Loucy (cell line): ENCODE measurements around the gene CDH13.

Experiments used
- H2AFZ ChIP-seq: fragments of 200-600 bp; sonication (generic); 2 replicates; pipeline ENCODE4 v1.6.0; 2016; ENCODE audit warnings: antibody characterized with exemption, mild to moderate bottlenecking, low read length, moderate library complexity
- H3F3A ChIP-seq: fragments of 200-600 bp; 2 replicates; pipeline ENCODE4 v1.6.0; 2016; ENCODE audit warnings: antibody characterized with exemption, low read depth, mild to moderate bottlenecking
- H3K27me3 ChIP-seq: fragments of 200-600 bp; sonication (generic); 2 replicates; pipeline ENCODE4 v1.6.1; 2014; ENCODE audit warnings: low read length, mild to moderate bottlenecking; ENCODE audit not compliant: insufficient read depth, poor library complexity, severe bottlenecking
- H3K36me3 ChIP-seq: fragments of 200-600 bp; sonication (generic); 2 replicates; pipeline ENCODE4 v1.6.1; 2016; ENCODE audit warnings: low read length; ENCODE audit not compliant: insufficient read depth
- H3K4me1 ChIP-seq: fragments of 200-600 bp; sonication (generic); 2 replicates; pipeline ENCODE4 v1.5.1; 2014; ENCODE audit warnings: low read length, mild to moderate bottlenecking; ENCODE audit not compliant: insufficient read depth, poor library complexity, severe bottlenecking
- H3K4me2 ChIP-seq: fragments of 200-600 bp; sonication (generic); 2 replicates; pipeline ENCODE4 v1.6.0; 2014; ENCODE audit warnings: antibody characterized with exemption, low read length, low read depth, mild to moderate bottlenecking; ENCODE audit not compliant: poor library complexity, severe bottlenecking
- H3K4me3 ChIP-seq: fragments of 200-600 bp; sonication (generic); 2 replicates; pipeline ENCODE4 v1.5.1; 2014; ENCODE audit warnings: low read length, mild to moderate bottlenecking, mixed read lengths; ENCODE audit not compliant: poor library complexity, severe bottlenecking
- H3K79me2 ChIP-seq: fragments of 200-600 bp; sonication (generic); 2 replicates; pipeline ENCODE4 v1.6.1; 2014; ENCODE audit warnings: low read length; ENCODE audit not compliant: insufficient read depth
- H3K9ac ChIP-seq: fragments of 200-600 bp; sonication (generic); 2 replicates; pipeline ENCODE4 v1.6.0; 2014; ENCODE audit warnings: mild to moderate bottlenecking, low read depth, low read length, moderate library complexity; ENCODE audit not compliant: poor library complexity, severe bottlenecking
- H3K9me2 ChIP-seq: fragments of 200-600 bp; sonication (generic); replicated peaks from 2 replicates; pipeline ENCODE4 v1.6.1; 2016; ENCODE audit warnings: low read depth, low read length, mixed read lengths
- H3K9me3 ChIP-seq: fragments of 200-600 bp; sonication (generic); 2 replicates; pipeline ENCODE4 v1.6.1; 2014; ENCODE audit warnings: mild to moderate bottlenecking, antibody characterized with exemption, low read length, low read depth; ENCODE audit not compliant: insufficient read depth
- H4K20me1 ChIP-seq: fragments of 200-600 bp; sonication (generic); 2 replicates; pipeline ENCODE4 v1.6.0; 2014; ENCODE audit warnings: antibody characterized with exemption, low read length, mild to moderate bottlenecking; ENCODE audit not compliant: insufficient read depth, poor library complexity, severe bottlenecking
- EZH2phosphoT487 ChIP-seq: fragments of 200-600 bp; IDR thresholded peaks from 2 replicates; pipeline ENCODE4 v1.6.1; 2018; ENCODE audit warnings: antibody characterized with exemption, mild to moderate bottlenecking, moderate library complexity, borderline replicate concordance
- TF ChIP-seq, protein P1 (sequence below): fragments of 200-600 bp; sonication (generic); conservative IDR thresholded peaks from 2 replicates; pipeline ENCODE4 v1.5.1; 2014; ENCODE audit warnings: mild to moderate bottlenecking, antibody characterized with exemption, low read length

CDH13 gene

DNA sequence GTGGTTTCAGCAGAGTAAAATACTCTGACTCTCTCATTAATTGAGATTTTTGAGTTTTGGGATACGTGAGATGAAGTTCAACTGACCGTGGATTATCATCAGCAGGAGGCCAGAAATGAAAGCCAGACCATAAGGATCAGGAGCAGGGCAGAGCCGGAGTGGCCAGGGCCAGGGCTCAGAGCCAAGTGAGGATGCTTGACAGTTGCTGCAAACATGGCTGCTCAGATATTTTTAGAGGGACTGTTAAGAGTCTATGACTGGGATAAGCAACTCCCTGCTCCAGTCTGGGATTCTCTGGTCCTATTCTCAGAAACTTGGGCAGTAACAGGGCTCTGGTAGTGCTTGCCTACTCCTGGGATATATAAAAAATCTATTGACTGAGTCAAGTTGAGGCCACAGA, 17.6 kb upstream of the CDH13 start:
- H3K4me1 ChIP-seq: no peaks in the 10 kb centered on the region

DNA sequence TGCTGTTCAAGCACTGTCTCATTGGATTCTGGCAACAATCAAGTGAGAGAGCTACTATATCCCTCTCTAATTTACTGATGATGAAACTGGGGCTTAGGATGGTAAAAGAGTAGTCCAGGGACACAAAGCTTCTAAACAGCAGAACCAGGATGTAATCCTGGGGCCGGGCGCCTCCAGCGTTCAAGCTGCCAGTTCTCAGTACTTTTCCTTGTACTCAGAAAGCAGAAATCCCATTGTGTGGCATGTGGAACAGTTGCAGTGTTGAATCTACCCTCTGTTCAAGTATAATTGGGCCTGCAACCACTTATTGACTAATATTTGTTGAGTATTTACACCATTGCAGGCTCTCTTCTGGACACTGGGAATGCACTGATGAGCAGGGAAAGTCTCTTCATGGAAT, 14.5 kb upstream of the CDH13 start:
- H3K4me2 ChIP-seq: no peak overlapping the region
- no peak overlapping the region for H3K9ac ChIP-seq
- no peaks in the 10 kb centered on the region for H3K36me3 ChIP-seq
- no peak overlapping the region for H3K4me3 ChIP-seq
- no peaks in the 10 kb centered on the region for H4K20me1 ChIP-seq
- H3K4me1 ChIP-seq: no peaks in the 10 kb centered on the region
- no peaks in the 10 kb centered on the region for H3K9me2 ChIP-seq
- no peaks in the 10 kb centered on the region for H3F3A ChIP-seq
- TF ChIP-seq, protein P1, sequence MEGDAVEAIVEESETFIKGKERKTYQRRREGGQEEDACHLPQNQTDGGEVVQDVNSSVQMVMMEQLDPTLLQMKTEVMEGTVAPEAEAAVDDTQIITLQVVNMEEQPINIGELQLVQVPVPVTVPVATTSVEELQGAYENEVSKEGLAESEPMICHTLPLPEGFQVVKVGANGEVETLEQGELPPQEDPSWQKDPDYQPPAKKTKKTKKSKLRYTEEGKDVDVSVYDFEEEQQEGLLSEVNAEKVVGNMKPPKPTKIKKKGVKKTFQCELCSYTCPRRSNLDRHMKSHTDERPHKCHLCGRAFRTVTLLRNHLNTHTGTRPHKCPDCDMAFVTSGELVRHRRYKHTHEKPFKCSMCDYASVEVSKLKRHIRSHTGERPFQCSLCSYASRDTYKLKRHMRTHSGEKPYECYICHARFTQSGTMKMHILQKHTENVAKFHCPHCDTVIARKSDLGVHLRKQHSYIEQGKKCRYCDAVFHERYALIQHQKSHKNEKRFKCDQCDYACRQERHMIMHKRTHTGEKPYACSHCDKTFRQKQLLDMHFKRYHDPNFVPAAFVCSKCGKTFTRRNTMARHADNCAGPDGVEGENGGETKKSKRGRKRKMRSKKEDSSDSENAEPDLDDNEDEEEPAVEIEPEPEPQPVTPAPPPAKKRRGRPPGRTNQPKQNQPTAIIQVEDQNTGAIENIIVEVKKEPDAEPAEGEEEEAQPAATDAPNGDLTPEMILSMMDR: no peak
- TF ChIP-seq EZH2phosphoT487: no peak
- H3K79me2 ChIP-seq: no peaks in the 10 kb centered on the region
- H3K27me3 ChIP-seq: no peaks in the 10 kb centered on the region
- no peaks in the 10 kb centered on the region for H3K9me3 ChIP-seq
- no peak overlapping the region for H2AFZ ChIP-seq

More for the DNA sequence above, 17.6 kb upstream of the CDH13 start:
- Histone ChIP-seq H3K36me3 (no peaks in the 10 kb centered on the region), H3K9me2 (no peaks in the 10 kb centered on the region), H3K9me3 (no peaks in the 10 kb centered on the region), H3K4me2 (no peak overlapping the region), H3K4me3 (no peak overlapping the region), H3K27me3 (no peaks in the 10 kb centered on the region), H3K9ac (no peak overlapping the region), H2AFZ (no peak overlapping the region), H3K79me2 (no peaks in the 10 kb centered on the region), H3F3A (no peaks in the 10 kb centered on the region), H4K20me1 (no peaks in the 10 kb centered on the region)
- TF ChIP-seq, protein P1: no peak
- TF ChIP-seq EZH2phosphoT487: no peak

DNA sequence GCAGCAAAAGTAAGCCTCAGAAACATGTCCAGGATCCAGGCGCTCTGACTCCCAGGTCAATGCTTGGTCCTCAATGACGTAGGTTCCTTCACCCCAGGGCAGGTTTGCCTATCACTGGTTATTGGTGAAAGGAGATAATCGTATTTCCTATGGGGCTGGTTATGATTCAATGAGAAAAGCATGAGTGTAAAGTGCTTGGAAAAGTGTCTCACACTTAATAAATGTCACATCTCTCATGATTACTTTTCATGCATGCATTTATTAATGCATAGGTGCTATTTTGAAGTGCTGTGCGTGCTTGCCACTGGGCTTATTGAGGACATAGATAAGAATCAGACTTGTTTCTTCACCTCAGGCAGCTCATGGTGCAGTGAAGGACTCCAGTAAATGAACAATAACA, 10.4 kb upstream of the CDH13 start:
- Histone ChIP-seq H3K4me2 (no peak overlapping the region), H3K9me3 (no peaks in the 10 kb centered on the region), H3K27me3 (no peaks in the 10 kb centered on the region), H3K4me1 (no peaks in the 10 kb centered on the region), H2AFZ (no peak overlapping the region), H3K4me3 (no peak overlapping the region), H3F3A (no peaks in the 10 kb centered on the region), H4K20me1 (no peaks in the 10 kb centered on the region), H3K36me3 (no peaks in the 10 kb centered on the region), H3K9me2 (no peaks in the 10 kb centered on the region), H3K79me2 (no peaks in the 10 kb centered on the region), H3K9ac (no peak overlapping the region)
- TF ChIP-seq, protein P1: no peak
- no peak for TF ChIP-seq EZH2phosphoT487
